Measurements from ENCODE around the gene HECW1.

DNA sequence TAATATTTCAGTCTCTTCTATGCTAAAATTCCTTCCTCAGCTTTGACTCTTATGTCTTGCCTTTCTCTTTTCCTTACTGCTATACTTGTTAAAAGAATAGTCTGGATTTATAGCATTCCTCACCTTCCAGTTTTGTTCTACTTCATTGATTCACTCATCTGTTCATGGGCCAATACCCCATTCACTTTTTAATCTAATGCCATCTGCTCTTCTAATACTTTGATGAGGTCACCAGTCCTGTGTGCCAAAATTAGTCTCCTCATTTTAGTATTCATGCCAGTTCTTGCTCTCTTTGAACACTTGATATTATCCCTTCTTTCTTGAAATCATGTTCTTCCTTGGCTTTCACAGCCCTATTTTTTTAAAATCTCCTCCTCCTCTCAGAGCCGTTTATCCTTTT is 489.8 kb downstream of the HECW1 start:
- no peak for TF ChIP-seq POLR2AphosphoS5 (IDR thresholded peaks at IDR 0.05; ENCODE audit: borderline replicate concordance, low read depth, low read length)
- TF ChIP-seq EZH2 (IDR thresholded peaks at IDR 0.05), result no peak
- no peak for TF ChIP-seq FOXP2 (optimal IDR thresholded peaks at IDR 0.05; ENCODE audit: control extremely low read depth, extremely low read length, insufficient read depth)

Data from SK-N-MC (cell line).